T-helper 9 cell (primary cell): Measurements from ENCODE around the gene ZNF839.

Source experiments
- DNase-seq: peaks from one replicate; pipeline ENCODE4 v3.0.0-alpha.2; 2020

Gene ZNF839

DNA sequence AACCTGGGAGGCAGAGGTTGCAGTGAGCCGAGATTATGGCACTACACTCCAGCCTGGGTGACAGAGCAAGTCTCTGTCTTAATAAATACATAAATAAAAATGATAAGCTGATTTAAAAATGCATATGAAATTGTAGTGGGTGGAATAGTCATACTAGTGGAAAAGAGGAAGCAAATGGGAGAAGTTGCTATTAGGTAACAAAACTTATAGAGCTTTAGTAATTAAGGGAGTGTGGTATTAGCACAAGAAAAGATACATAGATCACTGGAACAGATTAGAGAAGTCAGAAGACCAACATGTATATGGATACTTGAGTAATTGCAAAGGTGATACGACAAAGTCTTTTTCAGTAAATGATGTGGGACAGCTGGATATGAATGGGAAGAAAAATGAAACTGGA is 69.7 kb downstream of the ZNF839 start:
- no peak for DNase-seq

DNA sequence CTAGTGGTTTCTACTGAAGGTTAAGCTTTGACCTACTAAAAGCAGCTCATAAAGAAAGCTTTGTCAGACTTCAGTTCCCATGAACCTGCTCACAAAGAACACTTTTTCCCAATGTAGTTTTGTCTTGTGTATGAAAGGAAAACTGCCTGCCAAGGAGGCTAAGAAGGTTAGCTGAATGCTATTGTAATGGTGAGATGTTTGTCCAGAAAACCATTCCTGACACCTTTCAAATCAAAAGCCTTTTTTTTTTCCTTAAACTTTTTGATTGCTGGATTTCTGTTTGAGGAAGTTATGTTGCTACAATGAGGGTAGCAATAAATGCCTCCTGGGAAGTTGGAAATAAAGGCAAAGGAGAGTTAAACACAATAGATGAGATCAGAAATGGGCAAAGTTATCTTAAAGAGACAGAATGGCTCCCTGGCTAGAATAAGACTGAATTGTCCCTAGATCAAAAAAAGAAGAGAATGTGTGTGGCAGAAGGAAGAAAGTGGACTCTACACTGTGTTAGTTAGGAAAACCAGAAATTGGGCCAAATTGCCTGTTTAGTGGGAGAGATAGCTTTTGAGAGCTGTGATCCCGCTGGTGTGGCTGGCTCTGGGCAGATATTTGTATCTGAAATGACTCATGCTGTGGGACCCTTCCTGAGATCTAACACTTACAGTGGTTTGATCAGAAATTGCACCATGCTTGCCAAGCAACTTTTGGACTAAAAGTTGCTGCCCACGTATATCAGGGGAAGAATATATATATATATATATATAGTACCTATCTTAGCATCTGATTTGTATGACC is 70.7 kb downstream of the ZNF839 start:
- DNase-seq: no peak
